ENCODE data around the gene TOX3. TPM values are rescaled to one million over a fixed set of nuclear protein-coding genes. Genes with fewer than 3 reads are reported as not detected.

TOX3 gene
- total and polyA plus RNA-seq, 2 of the 13 experiments (the other 11 are each of a cell fraction or from before 2014, with no cell fraction given) = 14.5 to 98.6 TPM

DNA sequence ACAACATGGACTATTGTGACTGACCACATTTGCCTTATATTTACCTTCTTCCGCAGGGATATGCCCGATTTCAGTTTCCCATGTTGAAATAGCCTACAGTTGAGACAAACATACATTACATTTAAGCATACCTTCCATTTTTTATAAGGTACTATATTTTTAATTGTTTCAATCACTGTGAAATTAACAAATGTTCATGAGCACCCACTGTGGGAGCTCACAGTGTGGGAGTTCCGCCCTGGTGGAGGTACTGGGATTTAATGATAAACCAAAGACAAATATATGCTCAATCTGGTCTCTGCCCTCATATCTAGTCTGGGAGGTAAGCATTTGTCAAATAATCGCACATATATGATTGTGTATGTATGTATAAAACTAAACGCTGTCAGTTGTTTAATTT lies 15.8 kb upstream of the TOX3 start (continued):
- TF ChIP-seq, protein P1, sequence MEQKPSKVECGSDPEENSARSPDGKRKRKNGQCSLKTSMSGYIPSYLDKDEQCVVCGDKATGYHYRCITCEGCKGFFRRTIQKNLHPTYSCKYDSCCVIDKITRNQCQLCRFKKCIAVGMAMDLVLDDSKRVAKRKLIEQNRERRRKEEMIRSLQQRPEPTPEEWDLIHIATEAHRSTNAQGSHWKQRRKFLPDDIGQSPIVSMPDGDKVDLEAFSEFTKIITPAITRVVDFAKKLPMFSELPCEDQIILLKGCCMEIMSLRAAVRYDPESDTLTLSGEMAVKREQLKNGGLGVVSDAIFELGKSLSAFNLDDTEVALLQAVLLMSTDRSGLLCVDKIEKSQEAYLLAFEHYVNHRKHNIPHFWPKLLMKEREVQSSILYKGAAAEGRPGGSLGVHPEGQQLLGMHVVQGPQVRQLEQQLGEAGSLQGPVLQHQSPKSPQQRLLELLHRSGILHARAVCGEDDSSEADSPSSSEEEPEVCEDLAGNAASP (CRISPR knock-in tag; IDR thresholded peaks at IDR 0.05; ENCODE audit: borderline replicate concordance) = 0 out of 2 replicates have a peak, but pooled peaks have one; percentile 14
- TF ChIP-seq HOXA3 (CRISPR knock-in tag; IDR thresholded peaks at IDR 0.05) (no peak), SIX4 (CRISPR knock-in tag; IDR thresholded peaks at IDR 0.05) (0 out of 2 replicates have a peak, but pooled peaks have one; percentile 13), MLXIP (CRISPR knock-in tag; IDR thresholded peaks at IDR 0.05; ENCODE audit: borderline replicate concordance) (no peak), ARID5B (CRISPR knock-in tag; IDR thresholded peaks at IDR 0.05) (0 out of 2 replicates have a peak, but pooled peaks have one; percentile 20), SOX13 (IDR thresholded peaks at IDR 0.05) (no peak), SOX13 (CRISPR knock-in tag; conservative IDR thresholded peaks at IDR 0.05 in 1 of 2, IDR thresholded peaks at IDR 0.05 in 1 of 2) (peak in 1 of 2 experiments; percentile 42; a peak in 2 of 4 replicates), ETV5 (CRISPR knock-in tag; IDR thresholded peaks at IDR 0.05; ENCODE audit: borderline replicate concordance) (peak; percentile 21; the same call in 1 of the 2 replicates), PPARG (CRISPR knock-in tag; conservative IDR thresholded peaks at IDR 0.05) (peak; percentile 29; the same call in 1 of the 2 replicates), MZF1 (CRISPR knock-in tag; IDR thresholded peaks at IDR 0.05; ENCODE audit: borderline replicate concordance) (0 out of 2 replicates have a peak, but pooled peaks have one; percentile 49), ZNF773 (CRISPR knock-in tag; IDR thresholded peaks at IDR 0.05; ENCODE audit: borderline replicate concordance) (no peak)
- TF ChIP-seq, protein P2, sequence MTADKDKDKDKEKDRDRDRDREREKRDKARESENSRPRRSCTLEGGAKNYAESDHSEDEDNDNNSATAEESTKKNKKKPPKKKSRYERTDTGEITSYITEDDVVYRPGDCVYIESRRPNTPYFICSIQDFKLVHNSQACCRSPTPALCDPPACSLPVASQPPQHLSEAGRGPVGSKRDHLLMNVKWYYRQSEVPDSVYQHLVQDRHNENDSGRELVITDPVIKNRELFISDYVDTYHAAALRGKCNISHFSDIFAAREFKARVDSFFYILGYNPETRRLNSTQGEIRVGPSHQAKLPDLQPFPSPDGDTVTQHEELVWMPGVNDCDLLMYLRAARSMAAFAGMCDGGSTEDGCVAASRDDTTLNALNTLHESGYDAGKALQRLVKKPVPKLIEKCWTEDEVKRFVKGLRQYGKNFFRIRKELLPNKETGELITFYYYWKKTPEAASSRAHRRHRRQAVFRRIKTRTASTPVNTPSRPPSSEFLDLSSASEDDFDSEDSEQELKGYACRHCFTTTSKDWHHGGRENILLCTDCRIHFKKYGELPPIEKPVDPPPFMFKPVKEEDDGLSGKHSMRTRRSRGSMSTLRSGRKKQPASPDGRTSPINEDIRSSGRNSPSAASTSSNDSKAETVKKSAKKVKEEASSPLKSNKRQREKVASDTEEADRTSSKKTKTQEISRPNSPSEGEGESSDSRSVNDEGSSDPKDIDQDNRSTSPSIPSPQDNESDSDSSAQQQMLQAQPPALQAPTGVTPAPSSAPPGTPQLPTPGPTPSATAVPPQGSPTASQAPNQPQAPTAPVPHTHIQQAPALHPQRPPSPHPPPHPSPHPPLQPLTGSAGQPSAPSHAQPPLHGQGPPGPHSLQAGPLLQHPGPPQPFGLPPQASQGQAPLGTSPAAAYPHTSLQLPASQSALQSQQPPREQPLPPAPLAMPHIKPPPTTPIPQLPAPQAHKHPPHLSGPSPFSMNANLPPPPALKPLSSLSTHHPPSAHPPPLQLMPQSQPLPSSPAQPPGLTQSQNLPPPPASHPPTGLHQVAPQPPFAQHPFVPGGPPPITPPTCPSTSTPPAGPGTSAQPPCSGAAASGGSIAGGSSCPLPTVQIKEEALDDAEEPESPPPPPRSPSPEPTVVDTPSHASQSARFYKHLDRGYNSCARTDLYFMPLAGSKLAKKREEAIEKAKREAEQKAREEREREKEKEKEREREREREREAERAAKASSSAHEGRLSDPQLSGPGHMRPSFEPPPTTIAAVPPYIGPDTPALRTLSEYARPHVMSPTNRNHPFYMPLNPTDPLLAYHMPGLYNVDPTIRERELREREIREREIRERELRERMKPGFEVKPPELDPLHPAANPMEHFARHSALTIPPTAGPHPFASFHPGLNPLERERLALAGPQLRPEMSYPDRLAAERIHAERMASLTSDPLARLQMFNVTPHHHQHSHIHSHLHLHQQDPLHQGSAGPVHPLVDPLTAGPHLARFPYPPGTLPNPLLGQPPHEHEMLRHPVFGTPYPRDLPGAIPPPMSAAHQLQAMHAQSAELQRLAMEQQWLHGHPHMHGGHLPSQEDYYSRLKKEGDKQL (CRISPR knock-in tag; IDR thresholded peaks at IDR 0.05; ENCODE audit: low read depth) = peak; percentile 25; the same call in 1 of the 2 replicates
